Activated CD8-positive, alpha-beta memory T cell treated with anti-CD3 and anti-CD28 coated beads for 36 hours (primary cell): ENCODE results near the gene ZFX. TPM values are rescaled to one million over a fixed set of nuclear protein-coding genes. Genes with fewer than 3 reads are reported as not detected.
"Not testable (repeated sequence)": the region's sequence is repeated elsewhere in the genome, so short reads cannot be mapped to it uniquely, and the experiment has no call there.

Experiments
- CTCF ChIA-PET: fragments of 350-600 bp; sonication (Branson Sonifier 250); formaldehyde crosslinking; loops from one replicate; lab custom pipeline; 2021; ENCODE audit warnings: antibody characterized with exemption; lab: Charles Lee
- POLR2A ChIA-PET: fragments of 350-600 bp; sonication (Branson Sonifier 250); formaldehyde crosslinking; loops from one replicate; lab custom pipeline; 2021; ENCODE audit warnings: antibody characterized with exemption; lab: Charles Lee
- total RNA-seq, 2 experiments: library from RNA; stranded (reverse); gene quantifications; one replicate each; pipeline ENCODE4 v1.2.3, GENCODE V29; 2021

Gene ZFX
- total RNA-seq, 2 experiments from 2014 or later = 30.9 to 32.1 TPM

- ChIA-PET POLR2A (interaction anchor here (0.6 to 1.0 kb wide), 2 partner anchors 92 to 421 kb away, joined by 3 read pairs; no protein-coding TSS in a partner anchor), CTCF (interaction anchor here (1.1 kb wide), 1 partner anchor 124 kb away, joined by 3 read pairs; no protein-coding TSS in a partner anchor)
Observed at GRCh38 chrX:24150051-24150790, 692 bp downstream of the ZFX start.

GRCh38 chrX:24150898-24151297, 1.4 kb downstream of the ZFX start:
- CTCF ChIA-PET = no interaction called here
- POLR2A ChIA-PET = no interaction called here

GRCh38 chrX:24151513-24151912, 2.0 kb downstream of the ZFX start:
- POLR2A ChIA-PET = no interaction called here
- CTCF ChIA-PET = no interaction called here

GRCh38 chrX:24153178-24153795, 3.8 kb downstream of the ZFX start:
- POLR2A ChIA-PET = no interaction called here

GRCh38 chrX:24153796-24154189, 4.3 kb downstream of the ZFX start:
- POLR2A ChIA-PET = no interaction called here
- CTCF ChIA-PET = no interaction called here

More at GRCh38 chrX:24153178-24153795, 3.8 kb downstream of the ZFX start:
- CTCF ChIA-PET = interaction anchor here (0.6 kb wide), 1 partner anchor 71 kb away, joined by 3 read pairs; no protein-coding TSS in a partner anchor

GRCh38 chrX:24154490-24155034, 5.0 kb downstream of the ZFX start:
- CTCF ChIA-PET = no interaction called here
- POLR2A ChIA-PET = no interaction called here

- POLR2A ChIA-PET, CTCF ChIA-PET: not testable (repeated sequence)
Observed at GRCh38 chrX:24155747-24156146, 6.2 kb downstream of the ZFX start.

- POLR2A ChIA-PET = no interaction called here
Observed at GRCh38 chrX:24156177-24156576, 6.6 kb downstream of the ZFX start.

GRCh38 chrX:24158881-24159280, 9.4 kb downstream of the ZFX start:
- CTCF ChIA-PET = no interaction called here

More at GRCh38 chrX:24156177-24156576, 6.6 kb downstream of the ZFX start:
- CTCF ChIA-PET = no interaction called here

GRCh38 chrX:24166078-24166477, 16.5 kb downstream of the ZFX start:
- ChIA-PET POLR2A (no interaction called here), CTCF (no interaction called here)

More at GRCh38 chrX:24158881-24159280, 9.4 kb downstream of the ZFX start:
- POLR2A ChIA-PET = no interaction called here

GRCh38 chrX:24167719-24168472, 18.4 kb downstream of the ZFX start:
- CTCF ChIA-PET = no interaction called here
- POLR2A ChIA-PET = no interaction called here

GRCh38 chrX:24168807-24169206, 19.3 kb downstream of the ZFX start:
- POLR2A ChIA-PET = no interaction called here
- CTCF ChIA-PET = no interaction called here

- POLR2A ChIA-PET = no interaction called here
- CTCF ChIA-PET = no interaction called here
Observed at GRCh38 chrX:24169211-24169610, 19.7 kb downstream of the ZFX start.

GRCh38 chrX:24173115-24173847, 23.8 kb downstream of the ZFX start:
- POLR2A ChIA-PET = no interaction called here
- CTCF ChIA-PET = no interaction called here

- POLR2A ChIA-PET = no interaction called here
- CTCF ChIA-PET = interaction anchor here (0.9 kb wide), 1 partner anchor 173 kb away, joined by 3 read pairs; no protein-coding TSS in a partner anchor
Observed at GRCh38 chrX:24175276-24175675, 25.7 kb downstream of the ZFX start.

- CTCF ChIA-PET = interaction anchor here (1.0 kb wide), 1 partner anchor 11 kb away, joined by 3 read pairs; no protein-coding TSS in a partner anchor
- POLR2A ChIA-PET = no interaction called here
Observed at GRCh38 chrX:24178441-24178840, 28.9 kb downstream of the ZFX start.

- CTCF ChIA-PET = no interaction called here
- POLR2A ChIA-PET = no interaction called here
Observed at GRCh38 chrX:24184018-24184417, 34.5 kb downstream of the ZFX start.

GRCh38 chrX:24186483-24186882, 37.0 kb downstream of the ZFX start:
- CTCF ChIA-PET = no interaction called here
- POLR2A ChIA-PET = interaction anchor here (0.6 kb wide), 1 partner anchor 23 kb away, joined by 6 read pairs; no protein-coding TSS in a partner anchor

- ChIA-PET CTCF (no interaction called here), POLR2A (interaction anchor here (0.6 kb wide), 1 partner anchor 23 kb away, joined by 6 read pairs; no protein-coding TSS in a partner anchor)
Observed at GRCh38 chrX:24186986-24187385, 37.5 kb downstream of the ZFX start.
